Measurements from ENCODE around the gene PRXL2C.
A peak's percentile ranks its signal among the peaks of the same experiment; 100 is the strongest.
"Not testable (repeated sequence)": the region's sequence is repeated elsewhere in the genome, so short reads cannot be mapped to it uniquely, and the experiment has no call there.

PRXL2C gene

GRCh38 chr9:96680812-96681499 is 25.8 kb upstream of the PRXL2C start:
- no peak overlapping the region for H3K4me3 ChIP-seq (ENCODE audit: low read depth, low read length)
- no peak for DNase-seq (ENCODE audit: low read depth, low spot score)
- TF ChIP-seq, protein P1, sequence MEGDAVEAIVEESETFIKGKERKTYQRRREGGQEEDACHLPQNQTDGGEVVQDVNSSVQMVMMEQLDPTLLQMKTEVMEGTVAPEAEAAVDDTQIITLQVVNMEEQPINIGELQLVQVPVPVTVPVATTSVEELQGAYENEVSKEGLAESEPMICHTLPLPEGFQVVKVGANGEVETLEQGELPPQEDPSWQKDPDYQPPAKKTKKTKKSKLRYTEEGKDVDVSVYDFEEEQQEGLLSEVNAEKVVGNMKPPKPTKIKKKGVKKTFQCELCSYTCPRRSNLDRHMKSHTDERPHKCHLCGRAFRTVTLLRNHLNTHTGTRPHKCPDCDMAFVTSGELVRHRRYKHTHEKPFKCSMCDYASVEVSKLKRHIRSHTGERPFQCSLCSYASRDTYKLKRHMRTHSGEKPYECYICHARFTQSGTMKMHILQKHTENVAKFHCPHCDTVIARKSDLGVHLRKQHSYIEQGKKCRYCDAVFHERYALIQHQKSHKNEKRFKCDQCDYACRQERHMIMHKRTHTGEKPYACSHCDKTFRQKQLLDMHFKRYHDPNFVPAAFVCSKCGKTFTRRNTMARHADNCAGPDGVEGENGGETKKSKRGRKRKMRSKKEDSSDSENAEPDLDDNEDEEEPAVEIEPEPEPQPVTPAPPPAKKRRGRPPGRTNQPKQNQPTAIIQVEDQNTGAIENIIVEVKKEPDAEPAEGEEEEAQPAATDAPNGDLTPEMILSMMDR (IDR thresholded peaks at IDR 0.05; ENCODE audit: low read depth, low read length): no peak
- in situ Hi-C loops (cut with HindIII; ENCODE audit: low sequenced_read_pairs): no loop called here

GRCh38 chr9:96674906-96675538 is 19.9 kb upstream of the PRXL2C start:
- in situ Hi-C loops (cut with HindIII; ENCODE audit: low sequenced_read_pairs): no loop called here
- no peak overlapping the region for H3K4me3 ChIP-seq (ENCODE audit: low read depth, low read length)
- DNase-seq (ENCODE audit: low read depth, low spot score): peak; percentile 83
- TF ChIP-seq, protein P1 (IDR thresholded peaks at IDR 0.05; ENCODE audit: low read depth, low read length): no peak

- in situ Hi-C loops (cut with HindIII; ENCODE audit: low sequenced_read_pairs); H3K4me3 ChIP-seq (ENCODE audit: low read depth, low read length); DNase-seq (ENCODE audit: low read depth, low spot score): not testable (repeated sequence)
Observed at GRCh38 chr9:96673786-96674185, 18.7 kb upstream of the PRXL2C start.

DNA sequence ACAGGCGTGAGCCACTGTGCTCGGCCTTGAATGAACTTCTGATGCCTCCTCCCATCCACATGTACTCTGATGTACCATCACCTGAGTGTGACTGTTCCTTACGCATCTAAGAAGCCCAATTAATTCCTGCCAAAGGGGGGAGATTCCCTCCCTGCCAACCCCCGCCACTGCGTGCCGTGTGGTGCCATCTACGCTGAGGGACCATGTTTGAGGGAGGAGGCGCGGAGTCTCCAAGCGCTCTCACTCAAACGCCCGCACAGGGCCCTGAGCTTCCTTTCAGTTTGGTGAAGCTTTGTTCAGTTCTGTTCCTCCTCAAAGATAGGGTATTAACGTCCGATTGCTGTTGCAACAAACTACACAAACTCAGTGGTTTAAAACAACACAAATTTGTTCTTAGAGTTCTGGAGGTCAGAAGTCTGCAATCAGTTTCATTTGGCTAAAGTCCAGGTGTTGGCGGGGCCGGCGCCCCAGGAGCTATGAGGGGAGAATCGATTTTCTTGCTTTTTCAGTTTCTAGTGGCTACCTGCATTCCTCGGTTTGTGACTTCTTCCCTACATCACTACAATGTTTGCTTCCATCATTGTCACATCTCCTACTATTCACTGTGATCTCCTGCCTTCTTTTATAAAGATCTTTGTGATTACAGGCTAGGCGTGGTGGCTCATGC is 13.9 kb upstream of the PRXL2C start:
- in situ Hi-C loops (cut with HindIII; ENCODE audit: low sequenced_read_pairs): no loop called here

GRCh38 chr9:96667363-96667728 is 12.2 kb upstream of the PRXL2C start:
- in situ Hi-C loops (cut with HindIII; ENCODE audit: low sequenced_read_pairs): no loop called here
- no peak overlapping the region for H3K4me3 ChIP-seq (ENCODE audit: low read depth, low read length)
- DNase-seq (ENCODE audit: low read depth, low spot score): no peak
- TF ChIP-seq, protein P1 (IDR thresholded peaks at IDR 0.05; ENCODE audit: low read depth, low read length): no peak

More for the DNA sequence above, 13.9 kb upstream of the PRXL2C start:
- no peak overlapping the region for H3K4me3 ChIP-seq (ENCODE audit: low read depth, low read length)
- no peak for DNase-seq (ENCODE audit: low read depth, low spot score)
- TF ChIP-seq, protein P1 (IDR thresholded peaks at IDR 0.05; ENCODE audit: low read depth, low read length): no peak

- peak; percentile 80 for DNase-seq (ENCODE audit: low read depth, low spot score)
- H3K4me3 ChIP-seq (ENCODE audit: low read depth, low read length); in situ Hi-C loops (cut with HindIII; ENCODE audit: low sequenced_read_pairs): not testable (repeated sequence)
- TF ChIP-seq, protein P1 (IDR thresholded peaks at IDR 0.05; ENCODE audit: low read depth, low read length): peak; percentile 69
Observed at GRCh38 chr9:96666653-96667362, 11.7 kb upstream of the PRXL2C start.
